GM08714 (cell line): ENCODE data around the gene AGXT.

ENCODE experiments used
- H3K4me3 ChIP-seq: fragments of 200-500 bp; sonication (Bioruptor generic); 2 replicates; pipeline ENCODE4 v1.5.1; 2014; ENCODE audit warnings: mild to moderate bottlenecking, low read length, inconsistent platforms
- ZNF274 ChIP-seq: IDR thresholded peaks from 2 replicates; pipeline ENCODE4 v1.6.1; 2012; ENCODE audit warnings: mild to moderate bottlenecking, low read depth, low read length

The AGXT gene

GRCh38 chr2:240901986-240902614, 33.5 kb downstream of the AGXT start:
- no peak overlapping the region for H3K4me3 ChIP-seq
- TF ChIP-seq ZNF274: no peak

- no peak for TF ChIP-seq ZNF274
- H3K4me3 ChIP-seq: no peak overlapping the region
Measured at GRCh38 chr2:240902615-240903041, 34.0 kb downstream of the AGXT start.

GRCh38 chr2:240903191-240904060, 34.8 kb downstream of the AGXT start:
- H3K4me3 ChIP-seq: no peak overlapping the region
- TF ChIP-seq ZNF274: no peak

- no peak overlapping the region for H3K4me3 ChIP-seq
- no peak for TF ChIP-seq ZNF274
Measured at GRCh38 chr2:240904216-240905175, 35.9 kb downstream of the AGXT start.

- H3K4me3 ChIP-seq: no peak overlapping the region
- no peak for TF ChIP-seq ZNF274
Measured at GRCh38 chr2:240905176-240905781, 36.7 kb downstream of the AGXT start.

GRCh38 chr2:240906141-240906910, 37.7 kb downstream of the AGXT start, which contains the start of gene CROCC2:
CROCC2 (plus strand) TSS chr2:240906336; CDS start chr2:240906514, 178 bp downstream.
- H3K4me3 ChIP-seq: no peak within 1 kb of the TSS
- no peak for TF ChIP-seq ZNF274

GRCh38 chr2:240906911-240907590, 38.4 kb downstream of the AGXT start:
- H3K4me3 ChIP-seq: no peak overlapping the region
- no peak for TF ChIP-seq ZNF274

GRCh38 chr2:240909216-240909974, 40.8 kb downstream of the AGXT start:
- no peak for TF ChIP-seq ZNF274

GRCh38 chr2:240911641-240912265, 43.1 kb downstream of the AGXT start:
- no peak for TF ChIP-seq ZNF274
- no peak overlapping the region for H3K4me3 ChIP-seq

More at GRCh38 chr2:240909216-240909974, 40.8 kb downstream of the AGXT start:
- no peak overlapping the region for H3K4me3 ChIP-seq

- no peak for TF ChIP-seq ZNF274
Measured at GRCh38 chr2:240912878-240913809, 44.5 kb downstream of the AGXT start.

More at GRCh38 chr2:240912878-240913809, 44.5 kb downstream of the AGXT start:
- H3K4me3 ChIP-seq: no peak overlapping the region
